Measurements from ENCODE around the gene APIP. TPM values are rescaled to one million over a fixed set of nuclear protein-coding genes. Genes with fewer than 3 reads are reported as not detected.
A peak's percentile ranks its signal among the peaks of the same experiment; 100 is the strongest.

The APIP gene
- polyA plus RNA-seq, 2 of the 4 experiments (the other 2 are of a cell fraction): 42.4 to 55.6 TPM

- no peak overlapping the region for H3K4me3 ChIP-seq
- H3K27ac ChIP-seq: peak overlapping the region; percentile 5 to 54; a peak in 3 of 6 replicates
- ChIA-PET POLR2A (no interaction called here), CTCF (interaction anchor here (0.9 to 6.7 kb wide), 7 partner anchors 11 to 483 kb away, joined by 3 to 117 read pairs (median 4); no protein-coding TSS in a partner anchor)
- FAIRE-seq (no peak), DNase-seq (ENCODE audit: low read depth in 1 of 2, low spot score in 1 of 2) (peak in 1 of 2 experiments; percentile 45), ATAC-seq (peak in 1 of 2 experiments; percentile 73; a peak in 3 of 6 replicates)
- WGBS (ENCODE audit: missing lambda C conversion rate): 73% methylated on average over 11 of the region's 11 CpGs
- H3K9me3 ChIP-seq: no peaks in the 10 kb centered on the region
- peaks cover 39% of the 10 kb centered on the region for H3K4me1 ChIP-seq
- peak overlapping the region; percentile 52 for H3K4me2 ChIP-seq
- TF ChIP-seq NFE2L2 (conservative IDR thresholded peaks at IDR 0.05; ENCODE audit: low read length): no peak
- TF ChIP-seq KDM5A (IDR thresholded peaks at IDR 0.05): no peak
- no peak for TF ChIP-seq HDAC2 (IDR thresholded peaks at IDR 0.05)
- no peak for TF ChIP-seq POLR2AphosphoS2 (conservative IDR thresholded peaks at IDR 0.05; ENCODE audit: low read length)
Measured at GRCh38 chr11:34929794-34930763, 13.9 kb upstream of the APIP start.

DNA sequence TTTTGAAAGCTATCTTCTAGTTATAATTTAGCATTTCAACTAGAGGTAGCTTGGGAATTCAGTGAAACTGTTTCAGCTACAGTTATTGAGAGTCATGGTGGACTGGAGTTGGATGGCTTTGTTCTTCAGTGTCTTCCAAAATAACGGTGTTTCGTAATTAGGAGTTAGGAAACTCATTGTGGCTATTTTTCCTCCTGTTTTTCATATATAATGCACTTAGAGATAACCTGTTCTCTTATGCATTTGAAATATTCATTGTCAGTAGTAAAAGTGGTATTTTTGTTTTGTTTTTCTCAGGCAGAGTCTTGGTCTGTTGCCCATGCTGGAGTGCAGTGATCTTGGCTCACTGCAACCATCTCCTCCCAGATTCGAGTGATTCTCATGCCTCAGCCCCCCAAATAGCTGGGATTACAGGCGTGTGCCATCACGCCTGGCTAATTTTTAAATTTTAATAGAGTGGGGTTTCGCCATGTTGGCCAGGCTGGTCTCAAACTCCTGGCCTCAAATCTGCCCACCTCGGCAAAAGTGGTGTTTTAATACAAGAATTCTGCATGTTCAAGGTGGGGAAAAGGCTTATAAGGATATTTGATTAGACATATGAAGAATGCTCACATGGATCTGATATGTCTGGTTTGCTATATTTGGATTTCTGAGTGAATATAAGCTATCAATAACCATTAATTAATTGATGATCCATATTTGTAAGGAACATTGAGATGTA lies 12.9 kb upstream of the APIP start:
- Histone ChIP-seq H3K27ac (peak overlapping the region; percentile 5 to 54; a peak in 3 of 6 replicates), H3K4me1 (peaks cover 49% of the 10 kb centered on the region), H3K9me3 (no peaks in the 10 kb centered on the region), H3K4me2 (peak overlapping the region; percentile 52), H3K4me3 (no peak overlapping the region)
- TF ChIP-seq SREBF2 (IDR thresholded peaks at IDR 0.05): no peak
- no peak for TF ChIP-seq RFX5 (IDR thresholded peaks at IDR 0.05)
- peak; percentile 65 for TF ChIP-seq MAFK (IDR thresholded peaks at IDR 0.05; ENCODE audit: partially characterized antibody)
- no peak for TF ChIP-seq RARB (CRISPR knock-in tag; IDR thresholded peaks at IDR 0.05)
- FAIRE-seq (no peak), ATAC-seq (no peak), DNase-seq (ENCODE audit: low read depth in 1 of 2, low spot score in 1 of 2) (no peak)
- WGBS (ENCODE audit: missing lambda C conversion rate): 92% methylated on average over 7 of the region's 7 CpGs
- CTCF ChIA-PET: interaction anchor here (1.0 to 6.7 kb wide), 8 partner anchors 11 to 1337 kb away, joined by 3 to 117 read pairs (median 4); no protein-coding TSS in a partner anchor
- POLR2A ChIA-PET: interaction anchor here (0.5 kb wide), 1 partner anchor 15 kb away, joined by 5 read pairs; no protein-coding TSS in a partner anchor

DNA sequence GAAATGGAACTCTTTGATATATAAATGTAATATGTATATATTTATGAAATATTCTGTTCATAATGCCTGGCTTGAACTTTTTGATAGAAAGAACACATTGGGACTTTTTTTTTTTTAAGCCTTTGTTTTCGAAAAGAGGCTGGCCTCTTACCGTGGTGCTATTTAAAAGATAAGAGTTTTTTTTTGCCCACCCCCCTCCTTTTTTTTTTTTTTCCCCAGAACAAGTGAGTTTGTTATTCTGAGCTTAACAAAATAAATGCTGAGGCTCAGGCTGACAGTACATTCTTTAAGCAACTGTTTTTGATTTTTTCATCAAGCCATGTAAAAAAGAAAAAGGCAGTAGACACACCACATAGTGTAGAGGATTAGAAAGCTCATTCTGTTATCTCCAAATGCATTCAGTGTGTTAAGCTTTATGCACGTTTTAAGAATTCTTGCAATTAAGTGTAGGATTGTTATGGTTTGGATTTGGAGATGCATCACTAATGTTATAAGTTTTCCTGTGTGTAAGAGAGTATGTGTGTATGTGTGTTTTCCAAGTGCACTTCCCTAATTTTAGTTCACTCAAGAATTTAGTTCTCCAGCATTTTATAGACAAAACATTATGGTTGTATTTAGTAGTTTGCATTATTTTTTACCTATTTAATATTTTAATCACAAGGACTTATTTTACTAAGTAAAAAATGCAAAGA lies 12.2 kb upstream of the APIP start:
- H3K27ac ChIP-seq: no peak overlapping the region
- no peak overlapping the region for H3K4me2 ChIP-seq
- POLR2A ChIA-PET: interaction anchor here (0.5 kb wide), 1 partner anchor 14 kb away, joined by 5 read pairs; no protein-coding TSS in a partner anchor
- CTCF ChIA-PET: interaction anchor here (1.0 to 6.7 kb wide), 6 partner anchors 12 to 1338 kb away, joined by 3 to 117 read pairs (median 4); no protein-coding TSS in a partner anchor
- FAIRE-seq: no peak
- DNase-seq (ENCODE audit: low read depth in 1 of 2, low spot score in 1 of 2): no peak
- WGBS (ENCODE audit: missing lambda C conversion rate): 89% methylated on average over 3 of the region's 3 CpGs
- no peak overlapping the region for H3K4me3 ChIP-seq
- peaks cover 52% of the 10 kb centered on the region for H3K4me1 ChIP-seq
- no peak for ATAC-seq
- TF ChIP-seq, protein P1, sequence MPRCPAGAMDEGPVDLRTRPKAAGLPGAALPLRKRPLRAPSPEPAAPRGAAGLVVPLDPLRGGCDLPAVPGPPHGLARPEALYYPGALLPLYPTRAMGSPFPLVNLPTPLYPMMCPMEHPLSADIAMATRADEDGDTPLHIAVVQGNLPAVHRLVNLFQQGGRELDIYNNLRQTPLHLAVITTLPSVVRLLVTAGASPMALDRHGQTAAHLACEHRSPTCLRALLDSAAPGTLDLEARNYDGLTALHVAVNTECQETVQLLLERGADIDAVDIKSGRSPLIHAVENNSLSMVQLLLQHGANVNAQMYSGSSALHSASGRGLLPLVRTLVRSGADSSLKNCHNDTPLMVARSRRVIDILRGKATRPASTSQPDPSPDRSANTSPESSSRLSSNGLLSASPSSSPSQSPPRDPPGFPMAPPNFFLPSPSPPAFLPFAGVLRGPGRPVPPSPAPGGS (IDR thresholded peaks at IDR 0.05): no peak
- TF ChIP-seq NFE2L2 (conservative IDR thresholded peaks at IDR 0.05; ENCODE audit: low read length) (no peak), SMC3 (IDR thresholded peaks at IDR 0.05) (no peak), EHF (CRISPR knock-in tag; IDR thresholded peaks at IDR 0.05) (no peak), RNF2 (IDR thresholded peaks at IDR 0.05; ENCODE audit: borderline replicate concordance, low read depth) (no peak), CHD4 (IDR thresholded peaks at IDR 0.05; ENCODE audit: borderline replicate concordance) (no peak), RAD21 (conservative IDR thresholded peaks at IDR 0.05 in 1 of 2, IDR thresholded peaks at IDR 0.05 in 1 of 2) (no peak), MYC (IDR thresholded peaks at IDR 0.05; ENCODE audit: borderline replicate concordance, low read length) (no peak), CBX2 (IDR thresholded peaks at IDR 0.05; ENCODE audit: borderline replicate concordance, low read depth) (no peak), HOXB5 (CRISPR knock-in tag; IDR thresholded peaks at IDR 0.05) (no peak), BHLHE40 (IDR thresholded peaks at IDR 0.05; ENCODE audit: low read depth, low read length) (no peak), CEBPB (IDR thresholded peaks at IDR 0.05) (no peak), POLR2A (IDR thresholded peaks at IDR 0.05; ENCODE audit: low read length) (no peak), TFCP2L1 (CRISPR knock-in tag; IDR thresholded peaks at IDR 0.05) (no peak), HMGXB4 (CRISPR knock-in tag; IDR thresholded peaks at IDR 0.05; ENCODE audit: borderline replicate concordance) (no peak), NPAS2 (CRISPR knock-in tag; IDR thresholded peaks at IDR 0.05; ENCODE audit: borderline replicate concordance) (no peak), JUN (IDR thresholded peaks at IDR 0.05) (no peak), SREBF2 (IDR thresholded peaks at IDR 0.05) (no peak)
- no peaks in the 10 kb centered on the region for H3K9me3 ChIP-seq

All from A549 (cell line).